ENCODE results near the gene KLHDC10. TPM values are rescaled to one million over a fixed set of nuclear protein-coding genes. Genes with fewer than 3 reads are reported as not detected.

The KLHDC10 gene
- total RNA-seq, 1 donor from 2014 or later, result 33.8 TPM

DNA sequence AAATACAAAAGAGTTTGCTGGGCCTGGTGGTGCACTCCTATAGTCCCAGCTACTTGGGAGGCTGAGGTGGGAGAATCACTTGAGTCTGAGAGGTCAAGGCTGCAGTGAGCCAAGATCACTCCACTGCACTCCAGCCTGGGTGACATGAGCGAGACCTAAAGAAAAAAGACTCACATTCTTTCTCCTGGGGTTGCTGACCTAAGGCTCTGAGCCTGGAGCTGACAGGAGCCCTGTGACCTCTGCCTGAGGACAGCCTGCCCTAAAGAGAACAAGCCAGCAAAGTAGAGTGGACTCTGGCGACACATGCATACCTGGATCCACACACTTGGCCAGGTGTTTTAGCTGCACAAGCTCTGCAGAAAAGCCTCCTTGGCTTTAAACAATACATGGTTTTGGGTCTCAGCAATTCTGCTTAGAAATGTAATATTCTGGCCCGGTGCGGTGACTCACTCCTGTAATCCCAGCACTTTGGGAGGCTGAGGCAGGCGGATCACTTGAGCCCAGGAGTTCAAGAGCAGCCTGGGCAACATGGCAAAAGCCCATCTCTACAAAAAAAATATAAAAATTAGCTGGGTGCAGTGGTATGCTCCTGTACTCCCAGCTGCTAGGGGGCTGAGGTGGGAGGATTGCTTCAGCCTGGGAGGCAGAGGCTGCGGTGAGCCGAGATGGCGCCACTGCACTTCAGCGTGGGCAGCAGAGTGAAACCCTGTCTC, 76.5 kb downstream of the KLHDC10 start:
- no peak overlapping the region for H3K27ac Mint-ChIP-seq (ENCODE audit: unreplicated experiment)
- H3K4me1 Mint-ChIP-seq, result peaks cover 18% of the 10 kb centered on the region
- H3K9me3 Mint-ChIP-seq, result no peaks in the 10 kb centered on the region
- DNase-seq (ENCODE audit: low read depth, low spot score), result no peak
- no peaks in the 10 kb centered on the region for H3K36me3 Mint-ChIP-seq (ENCODE audit: low read depth)
- TF ChIP-seq, protein P1, sequence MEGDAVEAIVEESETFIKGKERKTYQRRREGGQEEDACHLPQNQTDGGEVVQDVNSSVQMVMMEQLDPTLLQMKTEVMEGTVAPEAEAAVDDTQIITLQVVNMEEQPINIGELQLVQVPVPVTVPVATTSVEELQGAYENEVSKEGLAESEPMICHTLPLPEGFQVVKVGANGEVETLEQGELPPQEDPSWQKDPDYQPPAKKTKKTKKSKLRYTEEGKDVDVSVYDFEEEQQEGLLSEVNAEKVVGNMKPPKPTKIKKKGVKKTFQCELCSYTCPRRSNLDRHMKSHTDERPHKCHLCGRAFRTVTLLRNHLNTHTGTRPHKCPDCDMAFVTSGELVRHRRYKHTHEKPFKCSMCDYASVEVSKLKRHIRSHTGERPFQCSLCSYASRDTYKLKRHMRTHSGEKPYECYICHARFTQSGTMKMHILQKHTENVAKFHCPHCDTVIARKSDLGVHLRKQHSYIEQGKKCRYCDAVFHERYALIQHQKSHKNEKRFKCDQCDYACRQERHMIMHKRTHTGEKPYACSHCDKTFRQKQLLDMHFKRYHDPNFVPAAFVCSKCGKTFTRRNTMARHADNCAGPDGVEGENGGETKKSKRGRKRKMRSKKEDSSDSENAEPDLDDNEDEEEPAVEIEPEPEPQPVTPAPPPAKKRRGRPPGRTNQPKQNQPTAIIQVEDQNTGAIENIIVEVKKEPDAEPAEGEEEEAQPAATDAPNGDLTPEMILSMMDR (conservative IDR thresholded peaks at IDR 0.05), result no peak
- no peaks in the 10 kb centered on the region for H3K27me3 Mint-ChIP-seq (ENCODE audit: low read depth)
- H3K4me3 Mint-ChIP-seq, result no peak overlapping the region

DNA sequence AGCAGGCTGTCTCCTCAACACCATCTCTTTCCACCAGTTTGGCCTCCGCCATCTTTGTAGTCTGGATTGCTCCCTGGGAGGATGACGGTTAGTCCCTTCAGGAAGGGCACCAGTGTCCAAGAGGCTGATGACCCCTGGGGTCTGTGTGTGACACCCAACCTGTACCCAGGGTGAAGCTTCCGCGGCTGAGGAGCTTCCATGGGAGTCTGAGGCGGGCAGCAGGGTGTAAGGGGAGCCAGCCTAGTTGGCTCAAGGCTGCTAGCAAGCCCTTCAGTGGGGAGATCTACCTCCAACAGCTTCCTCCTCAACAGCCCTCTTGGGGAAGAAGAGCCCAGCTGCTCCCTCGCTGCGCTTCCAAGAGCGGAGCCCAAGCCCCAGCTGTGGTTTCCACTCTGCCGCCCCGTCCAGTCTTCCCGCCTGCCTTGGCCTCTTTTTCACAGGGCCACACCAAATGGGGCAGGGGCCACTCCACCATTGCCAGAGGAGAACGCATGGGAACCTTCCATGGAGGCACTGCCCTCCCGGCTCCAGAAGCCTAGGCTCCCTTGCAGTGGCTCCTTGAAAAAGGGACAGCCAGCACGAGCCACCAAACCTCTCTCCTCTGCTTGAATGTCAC, 77.5 kb downstream of the KLHDC10 start:
- no peaks in the 10 kb centered on the region for H3K36me3 Mint-ChIP-seq (ENCODE audit: low read depth)
- no peak overlapping the region for H3K4me3 Mint-ChIP-seq
- DNase-seq (ENCODE audit: low read depth, low spot score), result no peak
- H3K9me3 Mint-ChIP-seq, result no peaks in the 10 kb centered on the region
- H3K4me1 Mint-ChIP-seq, result peaks cover 12% of the 10 kb centered on the region
- H3K27ac Mint-ChIP-seq (ENCODE audit: unreplicated experiment), result no peak overlapping the region
- H3K27me3 Mint-ChIP-seq (ENCODE audit: low read depth), result no peaks in the 10 kb centered on the region
- TF ChIP-seq, protein P1 (conservative IDR thresholded peaks at IDR 0.05), result no peak

DNA sequence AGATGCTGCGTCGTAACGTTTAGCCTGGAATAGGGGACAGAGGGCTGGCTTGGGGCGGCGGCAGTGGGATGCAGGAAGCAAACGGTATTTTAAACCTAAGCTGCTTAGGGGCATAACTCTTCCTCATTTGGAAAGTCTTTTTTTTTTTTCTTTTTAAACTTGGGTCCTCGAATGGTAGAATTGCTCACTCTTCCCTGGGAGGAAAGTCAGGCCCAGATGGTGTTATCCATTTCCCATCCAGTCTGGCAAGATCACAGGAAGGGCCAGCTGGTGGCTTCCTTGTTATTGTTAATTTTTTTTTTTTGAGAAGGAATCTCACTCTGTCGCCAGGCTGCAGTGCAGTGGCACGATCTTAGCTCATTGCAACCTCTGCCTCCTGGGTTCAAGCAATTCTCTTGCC, 78.2 kb downstream of the KLHDC10 start:
- TF ChIP-seq, protein P1 (conservative IDR thresholded peaks at IDR 0.05), result no peak
- no peaks in the 10 kb centered on the region for H3K9me3 Mint-ChIP-seq

DNA sequence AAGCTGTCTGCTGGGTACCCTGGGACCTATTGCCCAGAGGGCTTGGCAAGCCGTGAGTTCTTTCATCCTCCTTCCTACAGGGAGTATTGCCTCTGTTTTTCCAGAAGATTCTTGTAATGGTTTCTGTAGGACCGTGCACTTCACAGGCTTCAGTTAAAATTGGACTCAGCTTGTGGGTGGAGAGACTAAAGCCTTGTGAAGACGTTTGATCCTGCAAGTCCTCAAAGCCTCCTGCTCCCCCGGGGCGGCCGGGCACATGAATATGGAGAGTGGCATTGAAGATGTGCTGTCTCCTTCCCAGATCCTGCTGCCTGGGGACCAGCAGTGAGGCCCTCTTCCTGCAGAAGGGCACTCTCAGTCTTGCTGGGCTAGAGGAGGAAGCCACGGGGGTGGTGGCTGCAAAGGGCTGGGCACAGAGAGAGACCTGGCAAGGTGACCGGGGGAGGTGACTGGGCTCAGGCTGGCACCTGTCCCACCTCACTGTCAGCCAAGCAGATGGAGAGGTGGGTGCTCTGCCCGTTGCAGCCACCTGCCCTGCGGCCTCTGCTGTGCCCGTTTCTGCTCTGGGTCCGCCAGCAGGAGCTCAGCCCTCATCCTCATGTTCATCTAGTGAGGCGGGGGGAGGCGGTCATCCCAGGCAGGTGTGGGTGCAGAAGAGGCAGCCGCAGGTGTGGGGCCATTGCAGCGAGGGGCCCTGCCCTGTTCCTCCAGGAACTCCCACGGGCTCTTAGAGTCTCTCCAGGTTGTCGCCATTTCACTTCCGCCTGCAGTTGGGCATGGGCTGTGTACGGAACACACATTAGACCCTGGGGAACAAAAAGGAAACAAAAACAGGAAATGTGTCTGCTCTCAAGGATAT, 79.2 kb downstream of the KLHDC10 start:
- Mint-ChIP-seq H3K36me3 (ENCODE audit: low read depth) (no peaks in the 10 kb centered on the region), H3K4me1 (peaks cover 6% of the 10 kb centered on the region), H3K9me3 (no peaks in the 10 kb centered on the region), H3K27ac (ENCODE audit: unreplicated experiment) (no peak overlapping the region), H3K27me3 (ENCODE audit: low read depth) (no peaks in the 10 kb centered on the region), H3K4me3 (no peak overlapping the region)
- TF ChIP-seq, protein P1 (conservative IDR thresholded peaks at IDR 0.05), result no peak
- no peak for DNase-seq (ENCODE audit: low read depth, low spot score)

More for the DNA sequence above, 78.2 kb downstream of the KLHDC10 start:
- H3K4me3 Mint-ChIP-seq, result no peak overlapping the region
- no peak overlapping the region for H3K27ac Mint-ChIP-seq (ENCODE audit: unreplicated experiment)
- peaks cover 6% of the 10 kb centered on the region for H3K4me1 Mint-ChIP-seq
- no peaks in the 10 kb centered on the region for H3K27me3 Mint-ChIP-seq (ENCODE audit: low read depth)
- DNase-seq (ENCODE audit: low read depth, low spot score), result no peak
- H3K36me3 Mint-ChIP-seq (ENCODE audit: low read depth), result no peaks in the 10 kb centered on the region

DNA sequence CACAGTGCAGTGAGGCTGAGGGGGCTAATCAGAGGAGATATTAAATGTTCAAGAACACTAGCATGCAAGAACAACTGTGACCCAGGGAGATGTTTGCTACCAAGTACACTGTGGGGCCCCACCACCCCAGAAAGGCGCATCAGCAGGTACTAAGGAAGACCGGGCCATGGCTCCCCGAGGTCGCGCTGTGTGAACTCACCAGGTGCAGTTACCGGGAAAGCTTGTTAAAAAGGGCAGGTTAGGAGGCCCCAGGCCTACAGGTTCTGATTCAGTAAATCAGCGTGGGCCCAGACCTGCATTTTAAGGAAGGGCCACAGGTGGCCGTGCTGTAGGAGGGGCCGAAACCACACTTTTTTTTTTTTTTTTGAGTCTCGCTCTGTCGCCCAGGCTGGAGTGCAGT, 80.3 kb downstream of the KLHDC10 start:
- H3K4me3 Mint-ChIP-seq, result no peak overlapping the region
- no peak overlapping the region for H3K27ac Mint-ChIP-seq (ENCODE audit: unreplicated experiment)

More for the DNA sequence above, 80.3 kb downstream of the KLHDC10 start:
- TF ChIP-seq, protein P1 (conservative IDR thresholded peaks at IDR 0.05), result no peak
- Mint-ChIP-seq H3K9me3 (peaks cover 2% of the 10 kb centered on the region), H3K4me1 (peaks cover 4% of the 10 kb centered on the region), H3K36me3 (ENCODE audit: low read depth) (peaks cover 3% of the 10 kb centered on the region), H3K27me3 (ENCODE audit: low read depth) (no peaks in the 10 kb centered on the region)
- DNase-seq (ENCODE audit: low read depth, low spot score), result no peak
